Esophagus muscularis mucosa (tissue), 4 donors: Measurements from ENCODE around the gene AUTS2. TPM values are rescaled to one million over a fixed set of nuclear protein-coding genes. Genes with fewer than 3 reads are reported as not detected.

Source experiments
- DNase-seq: peaks from one replicate; pipeline ENCODE4 v3.0.0-alpha.2; 2017; ENCODE audit errors: extremely low spot score
- H3K27ac ChIP-seq, 4 donors: fragments of 200-600 bp; sonication (generic); replicated peaks in 1 of 4; 1 replicate in 3 of 4; 2 replicates in 1 of 4; pipeline ENCODE4 v1.5.1; 2016 to 2019; ENCODE audit warnings: mild to moderate bottlenecking in 1 of 4
- H3K27me3 ChIP-seq, 4 donors: fragments of 200-600 bp; sonication (generic); one replicate each; pipeline versions ENCODE4 v1.5.1 to v1.6.0; 2016 to 2019
- H3K36me3 ChIP-seq, 4 donors: fragments of 200-600 bp; sonication (generic); one replicate each; pipeline ENCODE4 v1.5.1; 2016 to 2019
- H3K4me1 ChIP-seq, 4 donors: fragments of 200-600 bp; sonication (generic); one replicate each; pipeline ENCODE4 v1.5.1; 2016 to 2019
- H3K4me3 ChIP-seq, 4 donors: fragments of 200-600 bp; sonication (generic); 1 replicate in 2 of 4; 2 replicates in 2 of 4; pipeline ENCODE4 v1.5.1; 2016 to 2019; ENCODE audit warnings: mild to moderate bottlenecking in 4 of 4, moderate library complexity in 1 of 4
- H3K9me3 ChIP-seq, 4 donors: fragments of 200-600 bp; sonication (generic); 1 replicate in 3 of 4; 2 replicates in 1 of 4; pipeline ENCODE4 v1.5.1; 2016 to 2019
- CTCF ChIP-seq, 3 experiments: fragments of 200-600 bp in 2 of 3; fragments of 450-650 bp in 1 of 3; sonication (generic) in 2 of 3; IDR thresholded peaks; one replicate each; pipeline ENCODE4 v1.5.1; 2017 to 2019; ENCODE audit warnings: antibody characterized with exemption in 3 of 3, mild to moderate bottlenecking in 2 of 3, moderate library complexity in 1 of 3
- EP300 ChIP-seq: sonication (generic); formaldehyde crosslinking; IDR thresholded peaks from one replicate; pipeline ENCODE4 v1.6.1; 2017; ENCODE audit warnings: antibody characterized with exemption
- POLR2A ChIP-seq: fragments of 450-650 bp; IDR thresholded peaks from one replicate; pipeline ENCODE4 v1.6.1; 2017; ENCODE audit warnings: antibody characterized with exemption, moderate library complexity, mild to moderate bottlenecking, low read depth
- POLR2AphosphoS5 ChIP-seq, 2 donors: sonication (generic); formaldehyde crosslinking; IDR thresholded peaks; one replicate each; pipeline ENCODE4 v1.6.1; 2017; ENCODE audit warnings: antibody characterized with exemption in 2 of 2
- WGBS: methylation state at CpG from one replicate; pipeline ENCODE4 v1.1.5; 2018; 5-methylcytosine and 5-hydroxymethylcytosine counted together
- intact Hi-C: fragments of 100-400 bp; cut with DNase I; formaldehyde crosslinking; loops from one replicate; pipeline ENCODE4 v1.15.1; 2023
- total RNA-seq, 4 donors: library from RNA; depleted of rRNA; stranded (reverse); fragments of >200 nt; gene quantifications; one replicate each; pipeline versions ENCODE4 v1.1.0 to v1.2.1, GENCODE V29; 2016

Gene AUTS2
- total RNA-seq, 4 donors from 2014 or later = 18.5 to 44.9 (median 34.2) TPM

- Histone ChIP-seq H3K36me3 (no peaks in the 10 kb centered on the region), H3K27me3 (no peaks in the 10 kb centered on the region), H3K4me1 (peaks cover 17 to 86% (median 60%) of the 10 kb centered on the region in 4 donors), H3K27ac (no peak overlapping the region), H3K9me3 (no peaks in the 10 kb centered on the region), H3K4me3 (no peak overlapping the region)
- intact Hi-C loops = no loop called here
- TF ChIP-seq POLR2AphosphoS5 (IDR thresholded peaks at IDR 0.05) = no peak
- TF ChIP-seq CTCF (IDR thresholded peaks at IDR 0.05) = no peak
- TF ChIP-seq POLR2A = no peak
- TF ChIP-seq EP300 = no peak
- WGBS = 63% methylated on average over 2 of the region's 2 CpGs
- DNase-seq = no peak
Observed at GRCh38 chr7:69659983-69660382, 61.7 kb downstream of the AUTS2 start.

GRCh38 chr7:69661342-69661741, 63.1 kb downstream of the AUTS2 start:
- TF ChIP-seq POLR2AphosphoS5 (IDR thresholded peaks at IDR 0.05) = no peak
- no peak for TF ChIP-seq EP300
- TF ChIP-seq CTCF (IDR thresholded peaks at IDR 0.05) = no peak
- no peak for TF ChIP-seq POLR2A
- WGBS = 86% methylated on average over 3 of the region's 3 CpGs
- Histone ChIP-seq H3K4me1 (peaks cover 17 to 72% (median 47%) of the 10 kb centered on the region in 4 donors), H3K27ac (no peak overlapping the region), H3K9me3 (no peaks in the 10 kb centered on the region), H3K27me3 (no peaks in the 10 kb centered on the region), H3K36me3 (no peaks in the 10 kb centered on the region), H3K4me3 (no peak overlapping the region)
- no peak for DNase-seq
- intact Hi-C loops = no loop called here

GRCh38 chr7:69663911-69664832, 65.9 kb downstream of the AUTS2 start:
- TF ChIP-seq EP300 (no peak), POLR2AphosphoS5 (IDR thresholded peaks at IDR 0.05) (no peak), POLR2A (no peak), CTCF (IDR thresholded peaks at IDR 0.05) (no peak)
- DNase-seq = no peak
- Histone ChIP-seq H3K27me3 (no peaks in the 10 kb centered on the region), H3K4me3 (no peak overlapping the region), H3K36me3 (no peaks in the 10 kb centered on the region), H3K27ac (no peak overlapping the region), H3K9me3 (no peaks in the 10 kb centered on the region), H3K4me1 (peaks cover 0 to 52% (median 27%) of the 10 kb centered on the region in 4 donors)
- intact Hi-C loops = no loop called here
- WGBS = 84% methylated on average over 5 of the region's 5 CpGs

GRCh38 chr7:69665369-69665768, 67.1 kb downstream of the AUTS2 start:
- H3K4me3 ChIP-seq = no peak overlapping the region
- intact Hi-C loops = no loop called here
- 79% methylated on average over 2 of the region's 2 CpGs for WGBS
- no peak for DNase-seq
- no peak overlapping the region for H3K27ac ChIP-seq
- H3K36me3 ChIP-seq = no peaks in the 10 kb centered on the region
- H3K27me3 ChIP-seq = no peaks in the 10 kb centered on the region
- H3K9me3 ChIP-seq = no peaks in the 10 kb centered on the region
- TF ChIP-seq CTCF (IDR thresholded peaks at IDR 0.05) (no peak), POLR2AphosphoS5 (IDR thresholded peaks at IDR 0.05) (no peak), POLR2A (no peak), EP300 (no peak)
- peaks cover 0 to 48% (median 25%) of the 10 kb centered on the region in 4 donors for H3K4me1 ChIP-seq
